Activated CD4-positive, alpha-beta T cell treated with anti-CD3 and anti-CD28 coated beads for 48 hours (primary cell): ENCODE data around the gene MRPS7.

Experiments used
- DNase-seq: peaks from one replicate; pipeline ENCODE4 v3.0.0-alpha.2; 2020

Gene MRPS7

DNA sequence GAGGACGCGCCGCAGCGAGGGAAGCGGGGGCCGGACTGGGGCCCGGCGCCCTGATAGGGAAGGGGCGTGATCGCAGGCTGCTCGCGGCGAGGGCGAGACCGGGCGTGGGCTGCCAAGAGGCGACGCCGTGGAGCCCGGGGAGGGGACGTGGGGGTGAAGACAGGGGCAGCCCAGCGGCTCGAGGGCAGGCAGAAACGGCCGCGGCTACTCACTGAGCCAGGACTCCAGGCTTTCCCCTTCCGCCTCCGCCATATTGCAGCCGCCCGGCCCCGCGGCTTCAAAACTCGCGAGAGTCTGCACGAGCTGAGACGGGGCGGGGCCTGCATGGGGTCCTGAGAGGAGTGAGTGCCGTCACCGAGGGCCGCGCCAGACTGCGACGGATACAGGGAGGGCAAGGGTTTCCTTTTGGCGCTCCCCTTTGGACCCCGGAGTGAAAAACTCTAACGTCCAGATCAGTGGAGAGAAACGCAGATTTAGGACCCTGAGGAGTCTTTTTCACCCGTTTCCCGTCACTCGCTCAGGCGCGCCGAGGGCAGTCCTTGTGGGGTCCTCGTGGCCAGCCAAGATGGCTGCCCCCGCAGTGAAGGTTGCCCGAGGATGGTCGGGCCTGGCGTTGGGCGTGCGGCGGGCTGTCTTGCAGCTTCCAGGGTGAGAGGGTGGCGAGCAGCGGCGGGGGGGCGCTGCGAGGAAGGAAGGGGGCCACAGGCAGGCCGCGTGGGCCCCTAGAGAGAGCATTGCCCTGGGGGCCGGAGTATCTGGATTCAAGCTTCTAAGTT lies at the start of gene MRPS7, which contains the start of gene GGA3:
Gene MRPS7 (plus strand): TSS at position 544 of the 776 bp plus-strand sequence. CDS start 22 bp downstream, at position 566.
Gene GGA3 (minus strand): TSS at position 271 of the 776 bp plus-strand sequence. CDS start 19 bp downstream, at position 252.
- DNase-seq = peak; percentile 97

DNA sequence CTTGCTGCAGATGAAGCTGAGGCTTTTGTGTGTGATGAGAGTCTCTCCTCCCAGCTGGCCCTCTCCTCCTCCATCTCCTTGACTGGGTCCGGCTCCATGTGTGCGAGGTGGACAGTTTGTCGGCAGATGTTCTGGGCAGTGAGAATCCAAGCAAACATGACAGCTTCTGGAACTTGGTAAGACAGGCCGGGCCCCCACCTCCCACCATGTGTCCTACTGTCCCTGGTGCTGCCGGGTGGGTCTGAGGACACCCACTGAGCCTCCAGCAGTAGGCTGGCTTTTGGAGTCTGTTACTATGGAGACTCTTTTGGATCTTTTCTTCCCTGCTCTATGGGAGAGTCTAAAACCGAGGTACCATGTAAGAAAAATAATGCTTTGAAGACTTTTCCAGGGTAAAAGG lies 43.5 kb upstream of the MRPS7 start:
- DNase-seq = no peak

DNA sequence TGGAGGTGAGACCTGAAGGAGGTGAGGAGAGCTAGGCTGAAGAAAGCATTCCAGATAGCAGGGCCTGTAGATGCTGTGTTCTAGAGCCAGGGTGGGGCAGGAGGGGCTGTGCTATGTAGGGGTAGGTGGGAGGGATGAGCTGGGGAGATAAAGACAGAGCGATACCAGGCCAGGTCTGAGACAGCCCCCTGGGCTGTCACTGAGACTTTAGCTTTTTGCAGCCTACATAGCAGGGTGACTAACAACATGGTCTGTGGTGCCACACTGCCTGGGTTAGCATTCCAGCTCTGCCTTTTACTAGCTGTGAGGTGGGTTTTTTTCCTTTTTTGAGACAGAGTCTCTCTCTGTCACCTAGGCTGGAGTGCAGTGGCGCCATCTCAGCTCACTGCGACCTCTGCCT lies 41.9 kb upstream of the MRPS7 start:
- no peak for DNase-seq

DNA sequence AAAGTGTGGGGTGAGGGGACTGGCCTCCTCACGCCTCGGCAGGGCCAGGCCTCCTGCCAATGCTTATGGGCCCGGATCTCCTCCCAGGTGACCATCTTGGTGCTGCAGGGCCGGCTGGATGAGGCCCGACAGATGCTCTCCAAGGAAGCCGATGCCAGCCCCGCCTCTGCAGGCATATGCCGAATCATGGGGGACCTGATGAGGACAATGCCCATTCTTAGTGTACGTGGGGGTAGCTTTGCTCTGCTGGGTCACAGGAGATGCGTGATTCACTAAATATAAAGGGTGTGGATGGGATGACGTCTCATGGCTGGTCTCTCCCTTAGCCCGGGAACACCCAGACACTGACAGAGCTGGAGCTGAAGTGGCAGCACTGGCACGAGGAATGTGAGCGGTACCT lies 36.7 kb upstream of the MRPS7 start:
- no peak for DNase-seq

DNA sequence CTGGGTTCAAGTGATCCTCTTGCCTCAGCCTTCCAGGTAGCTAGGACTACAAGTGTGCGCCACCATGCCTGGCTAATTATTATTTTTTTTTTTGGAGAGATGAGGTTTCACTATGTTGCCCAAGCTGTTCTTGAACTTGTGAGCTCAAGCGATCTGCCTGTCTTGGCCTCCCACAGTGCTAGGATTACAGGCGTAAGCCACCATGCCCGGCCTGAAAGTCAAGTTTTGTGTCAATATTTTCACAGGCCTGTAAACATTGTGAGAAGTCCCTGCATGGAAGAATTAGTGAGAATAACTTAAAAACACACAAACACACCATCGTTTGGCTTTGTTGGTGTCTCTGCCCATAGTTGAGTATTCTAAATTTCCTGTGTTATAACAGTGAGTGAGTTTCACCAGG lies 34.0 kb upstream of the MRPS7 start:
- no peak for DNase-seq

DNA sequence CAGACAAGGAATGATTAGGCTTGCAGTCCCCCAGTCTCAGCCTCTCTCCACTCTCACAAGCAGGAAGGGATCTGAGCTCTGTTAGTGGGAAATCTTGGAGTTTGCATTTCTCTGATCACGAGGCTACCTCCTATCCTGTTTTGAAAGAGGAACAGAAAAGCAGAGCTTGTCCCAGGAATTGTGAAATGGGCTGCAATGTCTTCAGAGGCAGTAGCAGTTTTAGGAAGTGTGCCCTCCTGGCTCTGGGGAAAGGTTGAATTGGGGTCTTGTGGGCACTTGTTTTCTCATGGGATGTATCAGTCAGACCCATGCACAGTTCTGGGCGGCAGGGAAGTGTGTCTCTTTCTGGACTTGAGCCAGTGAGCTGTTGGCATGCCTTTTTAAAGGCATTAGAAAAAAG lies 33.4 kb upstream of the MRPS7 start:
- no peak for DNase-seq

DNA sequence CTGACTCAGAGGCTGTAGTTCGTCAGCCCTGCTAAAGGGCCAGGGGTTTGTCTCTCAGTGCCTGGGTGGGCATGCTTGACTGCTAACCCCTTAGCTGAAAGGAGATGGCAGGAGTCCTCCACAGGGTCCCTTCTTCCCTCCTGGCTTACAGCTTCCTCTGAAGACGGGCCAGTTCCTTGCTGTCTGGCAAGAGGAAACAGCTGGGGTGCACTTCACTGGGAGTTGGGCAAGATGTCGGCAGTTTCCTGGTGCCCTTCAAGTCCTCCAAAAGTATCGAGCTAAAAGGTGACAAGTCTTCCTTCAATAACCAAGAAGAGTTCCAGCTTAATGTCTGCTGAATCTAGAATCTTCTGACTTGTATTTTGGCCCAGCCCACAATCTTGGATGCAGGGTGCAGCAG lies 32.8 kb upstream of the MRPS7 start:
- DNase-seq = no peak

DNA sequence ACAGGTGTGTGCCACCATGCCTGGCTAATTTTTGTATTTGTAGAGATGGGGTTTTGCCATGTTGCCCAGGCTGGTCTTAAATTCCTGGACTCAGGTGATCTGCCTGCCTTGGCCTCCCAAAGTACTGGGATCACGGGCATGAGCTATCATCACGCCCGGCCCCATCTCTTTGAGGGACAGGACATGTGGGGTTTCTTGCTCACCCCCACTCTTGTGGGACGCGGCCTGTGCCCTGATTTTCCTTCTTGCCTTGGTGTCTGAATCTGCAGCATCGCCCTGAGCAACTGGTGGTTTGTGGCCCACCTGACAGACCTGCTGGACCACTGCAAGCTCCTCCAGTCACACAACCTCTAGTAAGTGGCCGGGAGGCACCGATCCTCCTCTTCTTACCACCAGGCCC lies 30.6 kb upstream of the MRPS7 start:
- DNase-seq = no peak

DNA sequence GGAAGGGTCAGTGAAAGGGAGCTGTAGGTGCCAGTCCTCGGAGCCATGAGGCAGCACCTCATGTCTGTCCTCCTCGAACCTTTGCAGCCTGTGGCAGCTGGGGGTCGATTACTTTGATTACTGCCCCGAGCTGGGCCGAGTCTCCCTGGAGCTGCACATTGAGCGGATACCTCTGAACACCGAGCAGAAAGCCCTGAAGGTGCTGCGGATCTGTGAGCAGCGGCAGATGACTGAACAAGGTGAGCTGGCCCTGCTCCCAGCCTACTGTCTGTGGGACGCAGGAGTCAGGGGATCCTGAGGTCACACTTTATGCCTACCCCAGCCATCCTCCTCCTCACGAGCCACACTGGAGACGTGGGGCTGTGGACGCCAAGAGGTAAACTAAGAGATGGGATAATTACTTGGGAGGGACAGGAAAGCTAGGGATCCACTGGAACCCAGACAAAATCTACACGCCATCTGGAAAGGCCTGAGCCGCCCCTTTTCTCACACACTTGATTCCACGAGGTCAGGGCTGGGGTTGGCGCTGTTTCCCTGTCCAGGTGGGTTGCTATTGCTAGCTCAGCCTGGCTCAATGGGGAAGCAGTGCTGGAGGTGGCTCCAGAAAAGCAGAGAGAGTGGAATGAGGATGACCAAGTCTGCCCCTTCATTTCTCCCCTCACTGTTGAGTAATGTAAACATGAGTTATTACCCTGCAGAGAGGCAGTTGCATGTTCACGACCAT lies 29.8 kb upstream of the MRPS7 start:
- no peak for DNase-seq

DNA sequence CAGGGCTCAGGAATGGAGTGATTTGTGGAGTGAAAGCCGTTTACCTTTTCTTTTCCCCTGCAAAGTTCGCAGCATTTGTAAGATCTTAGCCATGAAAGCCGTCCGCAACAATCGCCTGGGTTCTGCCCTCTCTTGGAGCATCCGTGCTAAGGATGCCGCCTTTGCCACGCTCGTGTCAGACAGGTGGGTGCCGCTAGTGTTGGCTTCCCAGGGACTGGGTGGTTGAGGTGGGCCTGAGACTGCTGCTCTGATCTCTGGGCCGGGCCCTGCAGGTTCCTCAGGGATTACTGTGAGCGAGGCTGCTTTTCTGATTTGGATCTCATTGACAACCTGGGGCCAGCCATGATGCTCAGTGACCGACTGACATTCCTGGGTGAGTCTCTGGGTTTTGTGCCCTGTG lies 28.9 kb upstream of the MRPS7 start:
- no peak for DNase-seq

DNA sequence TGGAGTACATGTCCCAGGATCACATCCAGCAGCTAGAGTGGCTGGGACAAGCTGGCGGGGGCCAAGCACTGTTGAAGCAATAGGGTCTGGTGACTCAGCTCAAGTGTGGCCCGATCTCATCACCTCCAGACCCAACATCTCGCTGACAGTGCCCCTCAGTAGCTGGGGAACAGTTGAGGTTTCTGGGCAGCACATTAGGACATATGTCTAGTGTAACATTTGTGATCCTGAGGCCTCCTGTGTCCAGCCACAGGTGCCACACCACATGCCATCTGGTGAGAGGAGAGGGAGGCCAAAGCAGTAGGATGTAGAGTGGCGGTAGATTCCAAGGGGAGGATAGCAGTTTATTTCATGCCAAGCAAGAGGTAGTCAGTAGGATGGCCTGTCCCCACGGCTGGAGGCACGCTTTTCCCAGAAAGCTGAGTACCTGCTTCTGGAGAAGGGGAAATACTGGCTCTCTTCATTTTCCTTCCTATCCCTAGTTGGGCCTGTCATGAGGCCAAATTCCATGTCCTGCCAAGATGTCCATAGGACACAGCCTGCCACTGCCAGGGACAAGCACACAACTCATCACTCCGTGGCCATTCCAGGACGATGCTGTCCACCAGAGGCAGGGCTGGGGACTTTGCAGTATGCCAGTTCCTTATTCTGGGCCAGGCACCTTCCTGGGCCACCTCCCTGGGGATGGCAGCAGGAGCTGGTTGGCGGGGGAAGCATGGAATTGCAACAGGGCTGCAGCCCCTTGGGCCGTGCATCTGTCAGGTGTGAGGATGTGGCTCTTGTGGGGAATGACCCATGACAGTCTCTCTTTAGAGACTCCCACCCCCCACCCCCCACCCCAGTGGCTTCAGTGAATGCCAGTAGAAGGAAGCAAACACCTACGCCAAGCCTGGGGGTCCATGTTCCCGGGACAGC lies 24.3 kb upstream of the MRPS7 start:
- DNase-seq = no peak

DNA sequence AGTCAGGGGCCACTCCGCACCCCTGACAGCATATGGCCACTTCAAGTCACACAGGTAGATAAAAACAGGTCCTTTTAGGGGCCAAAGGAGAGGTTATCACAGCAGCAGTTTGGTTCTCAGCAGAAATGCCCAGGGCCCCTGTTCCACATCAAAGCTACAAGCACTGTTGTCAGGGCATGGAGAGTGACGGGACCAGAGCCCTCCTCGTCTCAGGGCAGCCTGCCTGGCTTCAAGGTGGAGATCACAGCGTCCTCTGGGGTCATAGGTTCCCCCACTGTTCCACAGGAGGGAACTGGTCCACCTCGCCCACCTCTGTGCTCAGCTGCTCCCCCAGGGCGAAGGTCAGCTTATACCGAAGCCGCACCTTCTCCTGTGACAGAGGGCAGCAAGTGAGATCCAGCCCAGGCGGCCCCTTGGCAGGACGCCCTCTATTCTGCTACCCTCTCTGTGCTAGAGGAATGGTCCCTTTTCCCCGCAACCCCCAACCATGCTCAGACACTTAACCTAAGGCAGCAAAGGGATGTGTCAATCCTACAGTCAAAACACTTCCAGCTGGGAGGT lies 23.6 kb upstream of the MRPS7 start:
- no peak for DNase-seq

DNA sequence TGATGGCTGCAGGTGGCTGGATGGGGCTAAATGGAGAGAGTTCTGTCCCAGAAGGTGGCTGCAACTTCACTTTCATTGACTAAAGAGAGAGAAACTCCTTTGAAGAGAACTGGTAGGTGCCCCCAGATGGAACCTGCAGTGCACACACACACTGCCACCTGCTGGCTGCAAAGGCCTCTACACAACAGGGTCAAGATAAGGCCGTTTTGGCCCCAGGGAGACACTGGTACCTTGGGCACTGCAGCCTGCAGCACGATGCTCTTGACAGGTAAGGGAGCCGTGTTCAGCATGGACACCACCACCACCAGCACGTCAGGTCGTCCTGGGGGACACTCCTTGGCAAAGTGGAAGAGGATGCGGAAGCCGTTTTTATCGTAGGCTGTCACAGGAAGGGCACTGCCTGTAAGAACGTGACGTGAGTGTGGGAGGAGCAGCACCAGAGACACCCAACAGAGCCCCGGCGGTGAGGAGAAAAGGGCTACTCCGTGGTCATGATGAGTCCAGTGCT lies 22.9 kb upstream of the MRPS7 start:
- peak; percentile 73 for DNase-seq

DNA sequence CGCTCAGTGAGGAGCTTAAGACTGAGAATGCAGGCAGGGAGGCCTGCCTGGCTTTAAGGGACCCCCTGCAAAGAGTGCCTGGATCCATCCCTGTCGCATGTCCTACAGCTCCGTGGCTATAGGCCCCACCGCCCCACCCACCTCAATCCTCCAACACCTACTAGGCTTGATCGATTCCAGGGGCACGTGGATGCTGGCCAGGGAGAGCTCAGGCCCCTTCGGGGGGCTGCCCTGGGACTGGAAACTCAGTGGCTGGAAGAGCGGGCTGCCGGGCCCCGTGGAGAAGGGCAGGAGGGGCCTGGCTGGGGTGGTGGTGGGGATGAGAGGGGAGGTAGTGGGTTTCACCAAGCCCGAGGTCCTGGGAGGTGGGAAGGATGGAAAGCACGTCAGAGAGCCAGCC lies 22.5 kb upstream of the MRPS7 start:
- DNase-seq = no peak

DNA sequence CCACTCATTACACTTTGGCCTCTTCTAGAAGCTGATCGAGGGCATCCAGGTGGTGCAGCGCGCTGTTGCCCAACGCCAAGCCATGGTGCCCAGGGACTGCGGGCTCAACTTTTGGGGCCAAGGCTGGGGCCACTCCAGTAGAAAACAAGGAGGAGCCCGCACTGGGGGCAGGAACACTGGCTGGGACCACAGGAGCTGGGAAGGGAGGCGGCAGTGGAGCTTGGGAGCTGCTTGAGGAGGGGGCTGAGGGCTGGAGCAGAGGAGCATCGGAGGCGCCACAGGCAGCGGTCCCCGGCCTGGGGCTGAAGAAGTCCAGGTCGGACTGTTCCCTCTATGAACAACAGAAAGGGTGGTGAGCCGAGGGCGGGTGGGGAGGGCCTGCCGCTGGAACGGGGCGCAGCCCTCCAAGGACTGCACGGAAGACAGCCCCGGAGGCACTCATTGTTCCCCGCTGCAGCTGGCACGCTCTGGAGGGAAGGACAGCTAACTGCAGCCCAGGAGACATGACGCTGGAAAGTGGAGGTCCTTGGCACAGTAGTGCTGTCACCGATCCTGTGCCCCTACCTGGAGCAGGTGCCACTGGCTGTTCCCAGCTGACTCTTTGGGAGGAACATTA lies 21.8 kb upstream of the MRPS7 start:
- no peak for DNase-seq

DNA sequence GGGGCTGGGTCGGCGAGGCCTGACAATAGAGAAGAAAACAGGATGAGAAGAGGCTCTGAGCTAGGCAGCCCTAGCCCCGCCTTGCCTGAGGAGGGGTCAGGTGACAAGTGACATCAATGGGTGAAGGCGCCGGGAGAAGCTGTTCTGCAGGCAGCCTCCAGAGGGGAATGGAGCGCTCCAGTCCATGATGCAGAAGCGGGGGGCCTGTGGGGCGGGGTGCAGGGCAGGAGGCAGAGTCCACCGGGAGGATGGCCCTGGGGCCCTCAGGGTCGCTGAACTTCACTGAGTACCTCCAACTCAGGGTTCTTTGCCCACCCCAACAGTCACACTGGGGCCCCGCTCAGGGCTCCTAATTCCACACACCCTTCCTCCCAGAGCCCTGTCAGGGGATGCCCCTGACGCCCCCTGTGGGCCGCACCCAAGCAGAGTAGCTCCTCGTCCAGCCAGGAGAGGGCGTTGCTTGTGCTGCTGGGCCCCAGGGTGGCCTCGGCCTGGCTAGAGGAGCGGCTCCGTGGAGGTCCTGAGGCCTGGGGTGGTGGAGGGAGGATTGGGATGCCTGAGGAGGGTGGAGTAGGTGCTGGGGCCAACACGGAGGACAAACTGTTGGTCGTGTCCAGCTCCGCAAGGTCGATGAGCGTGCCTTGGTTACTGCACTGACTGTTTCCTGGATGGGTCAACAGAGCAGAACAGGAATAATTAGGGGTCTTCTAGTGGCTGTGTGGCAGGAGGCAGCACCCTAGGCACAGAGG lies 21.1 kb upstream of the MRPS7 start:
- peak; percentile 68 for DNase-seq

DNA sequence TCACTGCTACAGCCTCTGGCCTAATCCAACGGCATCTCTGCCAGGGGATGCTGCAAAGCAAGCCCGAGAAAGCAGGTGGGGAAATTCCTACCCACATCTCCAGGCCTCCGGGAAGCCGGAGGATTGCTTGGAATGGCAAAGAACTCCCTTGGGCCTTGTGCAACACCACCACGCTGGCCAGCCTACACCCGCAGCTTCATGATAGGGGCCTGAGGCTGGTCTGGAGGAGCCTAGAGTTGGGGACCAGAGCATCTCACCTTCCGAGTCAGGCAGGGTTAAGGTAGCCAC lies 20.6 kb upstream of the MRPS7 start:
- no peak for DNase-seq

DNA sequence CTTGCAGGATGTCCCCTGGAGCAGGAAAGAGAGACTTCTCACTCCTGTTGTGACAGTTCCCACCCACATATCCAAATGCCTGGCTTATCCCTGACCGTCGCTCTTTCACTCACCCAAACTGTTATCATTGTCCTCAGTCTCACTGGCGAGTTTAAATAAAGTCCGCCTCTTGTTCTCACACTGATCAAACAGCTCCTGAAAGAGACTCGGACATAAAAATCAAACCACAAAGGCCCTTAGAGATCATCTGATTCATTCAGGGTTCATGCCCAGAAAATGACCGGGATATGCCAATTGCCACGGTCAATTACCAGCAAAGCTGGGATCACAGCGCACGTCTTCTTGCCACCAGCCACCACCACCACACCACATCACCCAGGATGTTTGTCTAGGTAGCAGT lies 20.2 kb upstream of the MRPS7 start:
- no peak for DNase-seq

DNA sequence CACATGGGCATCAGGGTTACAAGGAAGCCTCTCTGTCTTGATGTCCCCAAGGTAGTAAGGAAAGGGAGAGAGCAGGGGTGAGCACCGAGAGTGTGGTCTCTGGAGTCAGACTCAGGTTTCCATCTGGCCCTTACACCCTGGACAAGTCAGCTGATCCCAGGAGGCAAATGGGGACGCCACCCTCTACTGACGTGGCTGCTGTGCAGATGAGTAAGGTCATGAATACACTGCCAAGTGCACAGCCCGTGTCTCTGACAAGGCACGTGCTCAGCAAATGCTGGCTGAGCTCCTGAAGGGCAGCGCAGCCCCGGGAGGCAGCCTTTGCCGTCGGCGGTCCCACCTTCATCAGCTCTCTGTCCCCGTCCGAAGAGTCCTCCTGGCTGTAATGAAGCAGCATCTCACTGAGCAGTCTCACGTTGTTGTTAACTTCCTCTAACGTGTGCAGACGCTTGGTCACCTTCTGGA lies 19.7 kb upstream of the MRPS7 start:
- peak; percentile 31 for DNase-seq

DNA sequence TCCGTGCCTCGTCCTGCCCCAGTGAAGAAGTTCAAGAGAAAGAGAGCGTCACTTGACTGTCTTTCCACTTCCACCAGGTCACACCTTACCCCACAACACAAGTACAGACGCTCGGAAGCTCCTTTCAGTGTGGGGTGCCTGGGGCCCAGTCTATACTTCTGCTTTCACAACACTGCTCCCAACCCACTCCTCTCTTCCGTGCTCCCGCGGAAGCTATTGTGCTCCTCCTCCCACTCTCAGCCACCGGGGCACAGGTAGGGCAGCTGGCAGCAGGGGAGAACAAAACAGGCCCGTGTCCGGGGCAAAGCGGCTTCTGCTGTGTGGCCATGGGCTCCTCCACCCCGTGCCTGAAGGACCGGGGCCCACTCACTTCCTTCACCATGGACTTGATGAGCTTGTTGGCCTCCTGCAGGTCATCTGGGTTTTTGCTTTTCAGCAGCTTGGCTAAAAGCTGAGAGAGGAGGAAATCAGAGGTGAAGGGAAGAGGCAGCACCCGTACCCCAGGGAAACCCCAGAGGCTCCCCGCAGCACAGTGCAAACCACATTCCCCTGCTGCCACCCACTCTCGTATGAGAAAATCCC lies 19.1 kb upstream of the MRPS7 start:
- no peak for DNase-seq
